Esophagus squamous epithelium (tissue), 4 donors: ENCODE data around the gene HSPA14.

Experiments
- POLR2A ChIP-seq, 4 donors: fragments of 450-650 bp; IDR thresholded peaks; one replicate each; pipeline ENCODE4 v1.6.1; 2017; ENCODE audit warnings: antibody characterized with exemption in 4 of 4, mild to moderate bottlenecking in 4 of 4, moderate library complexity in 3 of 4
- TF ChIP-seq, protein P1 (sequence below), 6 experiments: fragments of 450-650 bp in 4 of 6; fragments of 200-600 bp in 2 of 6; sonication (generic) in 2 of 6; IDR thresholded peaks; one replicate each; pipeline ENCODE4 v1.5.1; 2016 to 2019; ENCODE audit warnings: antibody characterized with exemption in 6 of 6, mild to moderate bottlenecking in 4 of 6, moderate library complexity in 4 of 6

DNA sequence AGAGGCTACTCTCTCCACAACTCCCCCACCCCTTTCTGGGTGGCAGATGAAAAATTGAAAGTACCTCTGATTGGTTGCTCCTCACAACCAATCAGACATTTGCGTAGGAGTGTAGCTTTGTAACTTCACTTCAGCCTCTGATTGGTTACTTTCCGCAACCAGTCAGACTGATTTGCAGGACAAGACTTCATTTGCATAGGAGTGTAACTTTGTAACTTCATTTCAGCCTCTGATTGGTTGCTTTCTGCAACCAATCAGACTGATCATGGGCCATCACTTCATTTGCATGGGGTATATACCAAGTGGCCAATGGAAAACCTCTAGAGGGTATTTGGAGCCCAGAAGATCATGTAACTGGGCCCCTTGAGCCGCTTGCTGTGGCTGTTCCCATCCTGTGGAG is 25.8 kb upstream of the HSPA14 start:
- TF ChIP-seq, protein P1, sequence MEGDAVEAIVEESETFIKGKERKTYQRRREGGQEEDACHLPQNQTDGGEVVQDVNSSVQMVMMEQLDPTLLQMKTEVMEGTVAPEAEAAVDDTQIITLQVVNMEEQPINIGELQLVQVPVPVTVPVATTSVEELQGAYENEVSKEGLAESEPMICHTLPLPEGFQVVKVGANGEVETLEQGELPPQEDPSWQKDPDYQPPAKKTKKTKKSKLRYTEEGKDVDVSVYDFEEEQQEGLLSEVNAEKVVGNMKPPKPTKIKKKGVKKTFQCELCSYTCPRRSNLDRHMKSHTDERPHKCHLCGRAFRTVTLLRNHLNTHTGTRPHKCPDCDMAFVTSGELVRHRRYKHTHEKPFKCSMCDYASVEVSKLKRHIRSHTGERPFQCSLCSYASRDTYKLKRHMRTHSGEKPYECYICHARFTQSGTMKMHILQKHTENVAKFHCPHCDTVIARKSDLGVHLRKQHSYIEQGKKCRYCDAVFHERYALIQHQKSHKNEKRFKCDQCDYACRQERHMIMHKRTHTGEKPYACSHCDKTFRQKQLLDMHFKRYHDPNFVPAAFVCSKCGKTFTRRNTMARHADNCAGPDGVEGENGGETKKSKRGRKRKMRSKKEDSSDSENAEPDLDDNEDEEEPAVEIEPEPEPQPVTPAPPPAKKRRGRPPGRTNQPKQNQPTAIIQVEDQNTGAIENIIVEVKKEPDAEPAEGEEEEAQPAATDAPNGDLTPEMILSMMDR (IDR thresholded peaks at IDR 0.05), result no peak
- no peak for TF ChIP-seq POLR2A (IDR thresholded peaks at IDR 0.05)
